Gastrocnemius medialis (tissue), 4 donors: ENCODE data around the gene LONP2.

Experiments used
- POLR2A ChIP-seq, 2 donors: fragments of 450-650 bp; IDR thresholded peaks; one replicate each; pipeline ENCODE4 v1.6.1; 2017; ENCODE audit warnings: antibody characterized with exemption in 2 of 2, mild to moderate bottlenecking in 2 of 2, moderate library complexity in 2 of 2
- TF ChIP-seq, protein P1 (sequence below), 5 experiments: fragments of 450-650 bp in 3 of 5; fragments of 200-600 bp in 2 of 5; sonication (generic) in 2 of 5; IDR thresholded peaks in 4 of 5; conservative IDR thresholded peaks in 1 of 5; 1 replicate in 4 of 5; 2 replicates in 1 of 5; pipeline ENCODE4 v1.5.1; 2016 to 2019; ENCODE audit warnings: antibody characterized with exemption in 5 of 5, mild to moderate bottlenecking in 3 of 5, moderate library complexity in 3 of 5

DNA sequence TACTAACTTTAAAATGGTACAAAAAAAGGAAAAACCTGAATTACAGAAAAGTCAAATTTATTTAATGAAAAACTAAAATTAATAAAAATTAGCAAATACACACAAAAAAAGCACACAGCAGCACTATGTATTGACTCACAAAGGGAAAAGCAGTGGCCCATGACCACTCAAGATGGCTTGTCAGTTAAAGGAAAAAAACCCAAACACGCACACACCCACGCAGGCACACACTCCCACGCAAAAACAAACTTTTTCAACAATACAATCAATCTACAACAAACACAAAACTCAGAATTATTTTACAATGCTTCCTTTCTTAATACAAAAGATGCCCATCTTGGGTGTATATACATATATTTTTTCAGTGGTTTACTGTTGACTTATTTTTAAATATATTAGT lies 116.9 kb downstream of the LONP2 start:
- TF ChIP-seq, protein P1, sequence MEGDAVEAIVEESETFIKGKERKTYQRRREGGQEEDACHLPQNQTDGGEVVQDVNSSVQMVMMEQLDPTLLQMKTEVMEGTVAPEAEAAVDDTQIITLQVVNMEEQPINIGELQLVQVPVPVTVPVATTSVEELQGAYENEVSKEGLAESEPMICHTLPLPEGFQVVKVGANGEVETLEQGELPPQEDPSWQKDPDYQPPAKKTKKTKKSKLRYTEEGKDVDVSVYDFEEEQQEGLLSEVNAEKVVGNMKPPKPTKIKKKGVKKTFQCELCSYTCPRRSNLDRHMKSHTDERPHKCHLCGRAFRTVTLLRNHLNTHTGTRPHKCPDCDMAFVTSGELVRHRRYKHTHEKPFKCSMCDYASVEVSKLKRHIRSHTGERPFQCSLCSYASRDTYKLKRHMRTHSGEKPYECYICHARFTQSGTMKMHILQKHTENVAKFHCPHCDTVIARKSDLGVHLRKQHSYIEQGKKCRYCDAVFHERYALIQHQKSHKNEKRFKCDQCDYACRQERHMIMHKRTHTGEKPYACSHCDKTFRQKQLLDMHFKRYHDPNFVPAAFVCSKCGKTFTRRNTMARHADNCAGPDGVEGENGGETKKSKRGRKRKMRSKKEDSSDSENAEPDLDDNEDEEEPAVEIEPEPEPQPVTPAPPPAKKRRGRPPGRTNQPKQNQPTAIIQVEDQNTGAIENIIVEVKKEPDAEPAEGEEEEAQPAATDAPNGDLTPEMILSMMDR (IDR thresholded peaks at IDR 0.05 in 4 of 5, conservative IDR thresholded peaks at IDR 0.05 in 1 of 5) = no peak
- no peak for TF ChIP-seq POLR2A (IDR thresholded peaks at IDR 0.05)
